HL-60 (cell line): Measurements from ENCODE around the gene TMEM145.

Experiments used
- CTCF ChIP-seq: IDR thresholded peaks from one replicate; pipeline ENCODE4 v1.5.1; 2011; ENCODE audit warnings: low read length, control low read depth, inconsistent platforms; ENCODE audit not compliant: insufficient read depth
- GABPA ChIP-seq: IDR thresholded peaks from 2 replicates; pipeline ENCODE4 v1.6.1; 2012; ENCODE audit warnings: low read depth
- POLR2AphosphoS5 ChIP-seq: IDR thresholded peaks from 2 replicates; pipeline ENCODE4 v1.6.1; 2012; ENCODE audit warnings: low read depth
- REST ChIP-seq: IDR thresholded peaks from 2 replicates; pipeline ENCODE4 v1.6.1; 2012; ENCODE audit warnings: low read depth; ENCODE audit not compliant: insufficient replicate concordance

- TF ChIP-seq POLR2AphosphoS5 (no peak), CTCF (no peak), REST (no peak), GABPA (no peak)
These were observed 41.1 kb upstream of the TMEM145 start for GRCh38 chr19:42271861-42272534.
